ENCODE data around the gene OPHN1.

Gene OPHN1

GRCh38 chrX:68299898-68300297 lies 133.4 kb downstream of the OPHN1 start:
- Histone ChIP-seq H3K36me3 (ENCODE audit: control insufficient read depth, low read length) (no peaks in the 10 kb centered on the region), H3F3A (ENCODE audit: control insufficient read depth, insufficient read depth) (no peaks in the 10 kb centered on the region), H3K9me2 (replicated peaks; ENCODE audit: control insufficient read depth, low read length) (no peaks in the 10 kb centered on the region), H3K4me1 (ENCODE audit: control insufficient read depth, low read length) (no peaks in the 10 kb centered on the region), H3K9me3 (ENCODE audit: control insufficient read depth, insufficient read depth, low read length) (no peaks in the 10 kb centered on the region), H3K4me2 (ENCODE audit: low read length) (no peak overlapping the region), H4K20me1 (ENCODE audit: control insufficient read depth, insufficient read depth, low read depth, low read length) (no peaks in the 10 kb centered on the region), H3K4me3 (ENCODE audit: low read length) (no peak overlapping the region), H3K27ac (ENCODE audit: low read depth, low read length) (no peak overlapping the region), H3K27me3 (ENCODE audit: control insufficient read depth, low read length) (no peaks in the 10 kb centered on the region), H3K79me2 (ENCODE audit: control insufficient read depth, low read length) (no peaks in the 10 kb centered on the region)
- no peak for TF ChIP-seq CTCF (IDR thresholded peaks at IDR 0.05; ENCODE audit: low read depth, low read length, poor library complexity, severe bottlenecking)
- no peak for TF ChIP-seq EZH2phosphoT487 (IDR thresholded peaks at IDR 0.05; ENCODE audit: borderline replicate concordance, low read length)

- Histone ChIP-seq H3K4me1 (ENCODE audit: control insufficient read depth, low read length) (no peaks in the 10 kb centered on the region), H3K4me3 (ENCODE audit: low read length) (no peak overlapping the region), H3K79me2 (ENCODE audit: control insufficient read depth, low read length) (no peaks in the 10 kb centered on the region), H3K36me3 (ENCODE audit: control insufficient read depth, low read length) (no peaks in the 10 kb centered on the region), H3K9me3 (ENCODE audit: control insufficient read depth, insufficient read depth, low read length) (no peaks in the 10 kb centered on the region), H3K27ac (ENCODE audit: low read depth, low read length) (no peak overlapping the region), H4K20me1 (ENCODE audit: control insufficient read depth, insufficient read depth, low read depth, low read length) (no peaks in the 10 kb centered on the region), H3K9me2 (replicated peaks; ENCODE audit: control insufficient read depth, low read length) (no peaks in the 10 kb centered on the region), H3K27me3 (ENCODE audit: control insufficient read depth, low read length) (no peaks in the 10 kb centered on the region), H3F3A (ENCODE audit: control insufficient read depth, insufficient read depth) (no peaks in the 10 kb centered on the region), H3K4me2 (ENCODE audit: low read length) (no peak overlapping the region)
- no peak for TF ChIP-seq CTCF (IDR thresholded peaks at IDR 0.05; ENCODE audit: low read depth, low read length, poor library complexity, severe bottlenecking)
- TF ChIP-seq EZH2phosphoT487 (IDR thresholded peaks at IDR 0.05; ENCODE audit: borderline replicate concordance, low read length): no peak
Observed at GRCh38 chrX:68292471-68292870, 140.8 kb downstream of the OPHN1 start.

DNA sequence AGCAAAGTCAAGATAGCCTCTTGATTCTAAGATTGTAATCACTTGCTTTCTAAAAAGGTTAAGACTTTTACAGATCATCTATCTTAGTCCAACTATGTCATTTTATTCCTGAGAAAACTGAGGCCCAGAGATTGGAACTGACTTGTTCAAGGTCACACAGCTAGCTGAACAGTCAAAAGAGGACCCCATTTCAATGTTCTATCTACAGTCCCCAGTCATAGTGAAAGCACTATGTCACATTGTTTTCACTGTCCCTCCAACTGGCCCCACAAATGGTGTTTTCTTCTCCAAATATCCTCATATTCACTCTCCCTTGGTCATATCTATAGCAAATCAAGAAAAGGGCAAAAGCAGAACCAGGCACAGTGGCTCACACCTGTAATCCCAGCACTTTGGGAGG lies 145.2 kb downstream of the OPHN1 start:
- H3K36me3 ChIP-seq (ENCODE audit: control insufficient read depth, low read length): no peaks in the 10 kb centered on the region
- no peak overlapping the region for H3K4me3 ChIP-seq (ENCODE audit: low read length)
- H3K27ac ChIP-seq (ENCODE audit: low read depth, low read length): no peak overlapping the region
- no peaks in the 10 kb centered on the region for H3F3A ChIP-seq (ENCODE audit: control insufficient read depth, insufficient read depth)
- no peak for TF ChIP-seq CTCF (IDR thresholded peaks at IDR 0.05; ENCODE audit: low read depth, low read length, poor library complexity, severe bottlenecking)
- TF ChIP-seq EZH2phosphoT487 (IDR thresholded peaks at IDR 0.05; ENCODE audit: borderline replicate concordance, low read length): no peak
- H3K4me1 ChIP-seq (ENCODE audit: control insufficient read depth, low read length): no peaks in the 10 kb centered on the region
- H3K9me2 ChIP-seq (replicated peaks; ENCODE audit: control insufficient read depth, low read length): no peaks in the 10 kb centered on the region
- no peaks in the 10 kb centered on the region for H3K79me2 ChIP-seq (ENCODE audit: control insufficient read depth, low read length)
- no peak overlapping the region for H3K4me2 ChIP-seq (ENCODE audit: low read length)
- H3K27me3 ChIP-seq (ENCODE audit: control insufficient read depth, low read length): no peaks in the 10 kb centered on the region
- H4K20me1 ChIP-seq (ENCODE audit: control insufficient read depth, insufficient read depth, low read depth, low read length): no peaks in the 10 kb centered on the region
- H3K9me3 ChIP-seq (ENCODE audit: control insufficient read depth, insufficient read depth, low read length): no peaks in the 10 kb centered on the region

DNA sequence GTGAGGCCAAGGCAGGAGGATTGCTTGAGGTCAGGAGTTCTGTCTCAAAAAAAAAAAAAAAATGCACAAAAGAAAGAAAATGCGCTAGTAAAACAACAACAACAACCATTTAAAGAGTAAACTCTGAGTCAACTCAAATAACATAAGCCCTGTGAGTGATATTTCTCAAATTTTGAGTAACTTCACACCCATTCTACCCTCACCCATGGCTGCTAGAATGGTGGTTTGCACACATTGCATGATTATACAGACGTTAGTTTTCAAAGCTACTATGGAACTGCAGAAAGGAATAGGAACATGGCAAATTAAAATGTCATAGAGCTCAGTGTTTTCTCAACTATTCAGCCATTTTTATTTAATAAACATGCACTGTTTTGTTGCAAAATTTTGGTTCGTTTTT lies 145.9 kb downstream of the OPHN1 start:
- no peaks in the 10 kb centered on the region for H3K79me2 ChIP-seq (ENCODE audit: control insufficient read depth, low read length)
- no peaks in the 10 kb centered on the region for H3K27me3 ChIP-seq (ENCODE audit: control insufficient read depth, low read length)
- no peaks in the 10 kb centered on the region for H3K36me3 ChIP-seq (ENCODE audit: control insufficient read depth, low read length)
- H3K4me1 ChIP-seq (ENCODE audit: control insufficient read depth, low read length): no peaks in the 10 kb centered on the region
- H3K27ac ChIP-seq (ENCODE audit: low read depth, low read length): no peak overlapping the region
- no peak overlapping the region for H3K4me2 ChIP-seq (ENCODE audit: low read length)
- H3F3A ChIP-seq (ENCODE audit: control insufficient read depth, insufficient read depth): no peaks in the 10 kb centered on the region
- H3K9me2 ChIP-seq (replicated peaks; ENCODE audit: control insufficient read depth, low read length): no peaks in the 10 kb centered on the region
- H3K4me3 ChIP-seq (ENCODE audit: low read length): no peak overlapping the region
- H4K20me1 ChIP-seq (ENCODE audit: control insufficient read depth, insufficient read depth, low read depth, low read length): no peaks in the 10 kb centered on the region
- TF ChIP-seq CTCF (IDR thresholded peaks at IDR 0.05; ENCODE audit: low read depth, low read length, poor library complexity, severe bottlenecking): no peak
- no peaks in the 10 kb centered on the region for H3K9me3 ChIP-seq (ENCODE audit: control insufficient read depth, insufficient read depth, low read length)

All from DOHH2 (cell line).